Islet precursor cell (in vitro differentiated cells): Measurements from ENCODE around the gene FOXO3B.
A peak's percentile ranks its signal among the peaks of the same experiment; 100 is the strongest.
"Not testable (repeated sequence)": the region's sequence is repeated elsewhere in the genome, so short reads cannot be mapped to it uniquely, and the experiment has no call there.

ENCODE experiments used
- DNase-seq: peaks from one replicate; pipeline ENCODE4 v3.0.0-alpha.2; 2018

FOXO3B gene

DNA sequence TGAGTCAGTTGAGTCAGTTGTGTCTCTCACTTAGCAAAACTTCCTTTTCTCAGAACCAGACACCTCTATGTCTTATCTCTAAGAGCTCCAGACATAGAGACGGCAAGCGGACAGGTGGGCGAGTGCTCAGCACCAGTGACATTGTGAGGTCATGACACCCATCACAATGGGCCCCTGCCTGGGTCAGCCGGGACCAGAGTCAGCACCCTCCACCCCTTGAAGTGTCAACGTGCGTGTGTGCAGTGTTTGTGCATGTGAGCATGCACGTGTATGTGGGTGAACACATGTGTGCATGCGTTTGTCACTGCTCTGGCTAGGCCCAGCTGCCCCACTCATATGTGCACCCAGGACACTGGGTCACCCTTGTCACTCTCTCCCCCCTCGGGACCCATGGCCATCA is 37.8 kb downstream of the FOXO3B start, which contains the start of gene TBC1D28:
TSS of gene TBC1D28 (minus strand) at position 101 of the 400 bp plus-strand sequence. CDS start 3,039 bp downstream, outside the sequence.
- DNase-seq = not testable (repeated sequence)

DNA sequence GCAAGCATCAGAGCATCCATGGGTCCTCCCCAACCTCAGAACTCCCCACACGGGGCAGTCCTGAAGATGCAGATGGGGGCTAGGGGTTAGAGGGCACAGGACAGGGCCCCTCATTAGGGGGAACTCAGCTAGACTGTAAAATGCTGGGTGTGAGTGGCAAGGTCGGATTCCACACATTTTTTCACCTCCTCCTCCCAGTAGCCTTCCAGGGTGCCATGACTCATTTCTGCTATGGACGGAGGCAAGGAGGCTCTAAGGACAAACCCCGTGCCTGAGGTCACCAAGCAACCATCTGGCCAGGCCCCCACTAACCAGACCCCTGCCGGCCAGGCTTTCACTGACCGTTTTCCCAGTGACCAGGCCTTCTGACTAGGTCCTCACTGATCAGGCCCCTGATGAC is 39.0 kb downstream of the FOXO3B start:
- DNase-seq = peak; percentile 66

DNA sequence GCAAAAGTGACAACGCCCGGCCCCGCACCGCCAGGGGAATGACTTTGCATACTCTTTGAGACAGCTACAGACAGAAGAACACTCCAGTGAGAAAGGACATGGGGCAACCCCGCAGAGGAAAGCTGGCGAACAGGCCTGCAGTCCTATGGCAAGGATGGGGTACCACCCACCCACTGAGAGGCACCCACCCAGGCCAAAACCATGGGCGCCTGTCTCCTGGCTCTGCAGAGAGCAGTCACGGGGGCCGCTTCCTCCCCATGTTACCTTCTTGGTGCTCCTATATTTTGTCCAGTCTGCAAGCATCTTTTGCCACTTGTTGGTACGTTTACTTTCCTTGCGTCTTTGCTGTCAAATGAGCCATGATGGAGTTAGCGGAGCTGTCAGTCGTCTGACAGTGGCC is 43.8 kb downstream of the FOXO3B start:
- DNase-seq = not testable (repeated sequence)

DNA sequence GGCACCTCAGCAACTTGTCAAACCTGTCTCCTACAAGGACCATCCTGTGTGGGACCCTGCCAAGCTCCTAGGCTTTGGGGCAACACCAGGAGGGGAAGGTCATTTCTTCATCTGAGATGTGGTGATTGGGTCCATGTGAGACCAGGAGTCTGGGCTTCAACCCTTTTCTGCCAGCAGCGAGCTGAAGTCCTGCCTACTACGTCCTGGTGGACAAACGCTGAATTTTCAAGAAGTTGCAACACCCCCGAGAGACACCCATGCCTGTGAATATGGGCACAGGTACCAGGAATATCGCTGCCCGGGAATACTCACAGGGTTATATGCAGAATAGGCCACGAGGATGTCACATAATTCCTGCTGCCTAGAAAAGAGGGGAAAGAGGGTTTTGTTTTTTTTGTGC is 45.9 kb downstream of the FOXO3B start:
- peak; percentile 51 for DNase-seq

DNA sequence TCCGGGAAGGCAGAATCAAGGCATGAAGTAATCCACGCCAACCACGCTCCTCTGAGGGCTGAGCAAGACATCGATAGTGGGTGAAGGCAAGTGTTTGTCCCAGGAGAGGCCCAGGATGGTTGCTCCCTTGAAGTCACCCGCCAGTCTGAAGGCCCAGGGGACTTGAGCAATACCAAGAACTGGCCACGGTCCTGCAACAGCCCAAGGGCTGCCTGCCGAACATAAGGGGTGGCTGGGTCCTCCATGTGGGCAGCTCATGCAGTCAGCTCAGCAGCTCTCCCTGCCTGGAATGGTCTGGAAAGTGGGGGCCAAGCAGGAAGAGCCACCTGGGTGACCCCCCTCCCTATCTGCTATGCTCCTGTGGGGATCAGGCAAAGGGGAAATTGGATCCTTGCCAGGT is 46.3 kb downstream of the FOXO3B start:
- peak; percentile 29 for DNase-seq

- peak; percentile 37 for DNase-seq
Measured at GRCh38 chr17:18634550-18635263, 47.4 kb downstream of the FOXO3B start.
